Caco-2 (cell line): ENCODE measurements around the gene ENOX1. TPM values are rescaled to one million over a fixed set of nuclear protein-coding genes. Genes with fewer than 3 reads are reported as not detected.

ENCODE experiments used
- BruUV-seq: library from RNA; stranded (reverse); fragments of 400-500 nt; replicated peaks from 2 replicates; lab custom pipeline; 2021; lab: Mats Ljungman, UMichigan
- CTCF ChIA-PET: fragments of 300-600 bp; sonication (Branson Sonifier 250); formaldehyde crosslinking; loops from one replicate; lab custom pipeline; 2022; ENCODE audit warnings: antibody characterized with exemption; lab: Charles Lee
- POLR2A ChIA-PET: fragments of 300-600 bp; sonication (Branson Sonifier 250); formaldehyde crosslinking; loops from one replicate; lab custom pipeline; 2022; ENCODE audit warnings: antibody characterized with exemption; lab: Charles Lee
- DNase-seq, 2 experiments: peaks; one replicate each; pipeline versions ENCODE4 v3.0.0 to v3.0.0-alpha.2; 2020 to 2022
- H3K27me3 ChIP-seq: replicated peaks from 2 replicates; pipeline ENCODE4 v1.6.0; 2011; ENCODE audit warnings: low read length; ENCODE audit not compliant: control insufficient read depth, insufficient read depth
- H3K36me3 ChIP-seq: 2 replicates; pipeline ENCODE4 v1.5.1; 2011; ENCODE audit warnings: low read length; ENCODE audit not compliant: control insufficient read depth, insufficient read depth
- H3K4me1 ChIP-seq: fragments of 250-450 bp; sonication (Bioruptor Pico); 2 replicates; pipeline ENCODE4 v1.5.1; 2020; ENCODE audit warnings: mild to moderate bottlenecking
- H3K4me3 ChIP-seq: 2 replicates; pipeline ENCODE4 v1.5.1; 2011; ENCODE audit warnings: low read depth, mild to moderate bottlenecking, control low read depth, low read length
- H3K9me3 ChIP-seq: fragments of 250-450 bp; sonication (Bioruptor Pico); 2 replicates; pipeline ENCODE4 v1.5.1; 2020; ENCODE audit warnings: mild to moderate bottlenecking, moderate library complexity
- H3K27ac Mint-ChIP-seq: one replicate; pipeline ENCODE4 v1.8.0; 2022; ENCODE audit warnings: mixed read lengths; ENCODE audit not compliant: unreplicated experiment
- H3K27me3 Mint-ChIP-seq: one replicate; pipeline ENCODE4 v1.8.0; 2022; ENCODE audit warnings: mixed read lengths; ENCODE audit not compliant: insufficient read depth, unreplicated experiment
- H3K36me3 Mint-ChIP-seq: one replicate; pipeline ENCODE4 v1.8.0; 2022; ENCODE audit warnings: mild to moderate bottlenecking, mixed read lengths; ENCODE audit not compliant: insufficient read depth, unreplicated experiment
- H3K4me1 Mint-ChIP-seq: one replicate; pipeline ENCODE4 v1.8.0; 2022; ENCODE audit warnings: low read depth, mixed read lengths; ENCODE audit not compliant: unreplicated experiment
- H3K4me3 Mint-ChIP-seq: one replicate; pipeline ENCODE4 v1.8.0; 2022; ENCODE audit warnings: mild to moderate bottlenecking, moderate library complexity, mixed read lengths; ENCODE audit not compliant: unreplicated experiment
- H3K9me3 Mint-ChIP-seq: one replicate; pipeline ENCODE4 v1.8.0; 2022; ENCODE audit warnings: mixed read lengths; ENCODE audit not compliant: unreplicated experiment
- CTCF ChIP-seq, 2 experiments: fragments of 200-600 bp in 1 of 2; IDR thresholded peaks; 1 replicate in 1 of 2; 2 replicates in 1 of 2; pipeline versions ENCODE4 v1.5.1 to v1.8.0; 2011 to 2022; ENCODE audit warnings: antibody characterized with exemption in 1 of 2, control low read depth in 1 of 2, inconsistent platforms in 1 of 2, low read depth in 1 of 2, low read length in 1 of 2, mild to moderate bottlenecking in 1 of 2, moderate library complexity in 1 of 2; ENCODE audit not compliant: insufficient read depth in 1 of 2, severe bottlenecking in 1 of 2, unreplicated experiment in 1 of 2
- intact Hi-C: fragments of 100-400 bp; cut with micrococcal nuclease; formaldehyde crosslinking; loops from one replicate; pipeline ENCODE4 v1.10.0; 2022; ENCODE audit not compliant: unreplicated experiment
- total RNA-seq: library from RNA; stranded (reverse); gene quantifications from 2 replicates; pipeline ENCODE4 v1.2.3, GENCODE V29; 2022

ENOX1 gene
- total RNA-seq, 1 experiment from 2014 or later: 9.1 TPM

DNA sequence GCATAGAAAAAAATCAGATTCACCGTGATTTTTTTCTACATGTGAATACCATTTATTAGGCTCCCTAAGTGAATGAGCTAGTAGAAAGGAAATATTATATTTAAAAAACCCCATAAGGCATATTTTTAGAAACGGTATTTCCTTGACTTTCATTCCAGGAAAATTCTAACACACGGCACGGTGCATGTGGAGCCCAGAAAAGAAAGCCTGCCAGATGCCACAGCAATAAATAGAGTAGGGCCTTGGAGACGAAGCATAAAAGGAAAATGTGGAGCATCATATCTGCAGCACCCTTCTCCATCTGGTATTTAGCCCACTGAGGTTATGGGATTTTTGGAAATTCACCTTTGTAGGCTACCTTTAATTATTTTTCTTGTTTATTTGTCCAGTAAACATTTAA is 314.4 kb downstream of the ENOX1 start:
- no peak overlapping the region for H3K4me3 Mint-ChIP-seq
- POLR2A ChIA-PET: no interaction called here
- no peaks in the 10 kb centered on the region for H3K36me3 Mint-ChIP-seq
- Histone ChIP-seq H3K36me3 (no peaks in the 10 kb centered on the region), H3K4me3 (no peak overlapping the region), H3K9me3 (no peaks in the 10 kb centered on the region), H3K4me1 (peaks cover 14% of the 10 kb centered on the region), H3K27me3 (no peaks in the 10 kb centered on the region)
- BruUV-seq: no TSS peak
- H3K27ac Mint-ChIP-seq: no peak overlapping the region
- H3K27me3 Mint-ChIP-seq: no peaks in the 10 kb centered on the region
- H3K4me1 Mint-ChIP-seq: peaks cover 8% of the 10 kb centered on the region
- DNase-seq: no peak
- CTCF ChIA-PET: no interaction called here
- H3K9me3 Mint-ChIP-seq: no peaks in the 10 kb centered on the region
- intact Hi-C loops: no loop called here
- no peak for TF ChIP-seq CTCF (IDR thresholded peaks at IDR 0.05; ENCODE audit: insufficient read depth in 1 of 2, low read depth in 1 of 2, low read length in 1 of 2, severe bottlenecking in 1 of 2, unreplicated experiment in 1 of 2)

DNA sequence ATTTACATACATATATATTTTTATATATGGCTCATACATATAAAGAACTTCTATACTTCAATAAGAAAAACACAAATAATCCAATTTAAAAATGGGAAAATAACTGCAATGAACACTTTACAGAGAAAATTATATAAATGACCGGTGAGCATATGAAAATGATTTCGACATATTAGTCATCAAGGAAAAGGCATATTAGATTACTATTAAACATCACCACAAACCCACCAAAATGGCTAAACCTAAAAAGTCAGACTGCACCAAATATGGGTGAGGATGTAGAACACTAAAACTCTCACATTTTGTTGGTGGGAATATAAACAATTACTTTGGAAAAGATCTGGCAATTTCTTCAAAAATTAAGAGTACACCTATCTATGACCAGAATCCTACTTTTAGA is 316.2 kb downstream of the ENOX1 start:
- H3K4me3 Mint-ChIP-seq: no peak overlapping the region
- intact Hi-C loops: no loop called here

GRCh38 chr13:43469791-43470190 is 317.0 kb downstream of the ENOX1 start:
- no peak overlapping the region for H3K27ac Mint-ChIP-seq
- no peak overlapping the region for H3K4me3 Mint-ChIP-seq
- no peaks in the 10 kb centered on the region for H3K9me3 ChIP-seq
- ChIA-PET POLR2A (no interaction called here), CTCF (no interaction called here)
- no peaks in the 10 kb centered on the region for H3K36me3 ChIP-seq
- H3K4me1 Mint-ChIP-seq: peaks cover 8% of the 10 kb centered on the region
- H3K27me3 Mint-ChIP-seq: no peaks in the 10 kb centered on the region
- DNase-seq: no peak
- H3K9me3 Mint-ChIP-seq: no peaks in the 10 kb centered on the region
- no peak for TF ChIP-seq CTCF (IDR thresholded peaks at IDR 0.05; ENCODE audit: insufficient read depth in 1 of 2, low read depth in 1 of 2, low read length in 1 of 2, severe bottlenecking in 1 of 2, unreplicated experiment in 1 of 2)
- no peaks in the 10 kb centered on the region for H3K27me3 ChIP-seq
- peaks cover 14% of the 10 kb centered on the region for H3K4me1 ChIP-seq
- no peaks in the 10 kb centered on the region for H3K36me3 Mint-ChIP-seq
- H3K4me3 ChIP-seq: no peak overlapping the region
- intact Hi-C loops: no loop called here
- BruUV-seq: no TSS peak

More for the DNA sequence above, 316.2 kb downstream of the ENOX1 start:
- no TSS peak for BruUV-seq
- Histone ChIP-seq H3K36me3 (no peaks in the 10 kb centered on the region), H3K4me3 (no peak overlapping the region), H3K4me1 (peaks cover 14% of the 10 kb centered on the region), H3K27me3 (no peaks in the 10 kb centered on the region), H3K9me3 (no peaks in the 10 kb centered on the region)
- Mint-ChIP-seq H3K27me3 (no peaks in the 10 kb centered on the region), H3K27ac (no peak overlapping the region), H3K36me3 (no peaks in the 10 kb centered on the region), H3K9me3 (no peaks in the 10 kb centered on the region), H3K4me1 (peaks cover 8% of the 10 kb centered on the region)
- POLR2A ChIA-PET: no interaction called here
- DNase-seq: no peak
- TF ChIP-seq CTCF (IDR thresholded peaks at IDR 0.05; ENCODE audit: insufficient read depth in 1 of 2, low read depth in 1 of 2, low read length in 1 of 2, severe bottlenecking in 1 of 2, unreplicated experiment in 1 of 2): no peak
- CTCF ChIA-PET: no interaction called here
